CD14-positive monocyte (primary cell): ENCODE data around the gene SCUBE3. TPM values are rescaled to one million over a fixed set of nuclear protein-coding genes. Genes with fewer than 3 reads are reported as not detected.

Experiments used
- DNase-seq, 3 donors: peaks; one replicate each; pipeline ENCODE4 v3.0.0-alpha.2; 2011 to 2022
- H2AFZ ChIP-seq: 2 replicates; pipeline ENCODE4 v1.6.0; 2012; ENCODE audit warnings: mild to moderate bottlenecking, low read depth, low read length, inconsistent platforms; ENCODE audit not compliant: insufficient read depth, poor library complexity, severe bottlenecking
- H3K27ac ChIP-seq, 2 donors: 1 replicate in 1 of 2; 2 replicates in 1 of 2; pipeline ENCODE4 v1.5.1; 2012 to 2013; ENCODE audit warnings: low read length in 2 of 2, control low read depth in 1 of 2, inconsistent platforms in 1 of 2, low read depth in 1 of 2, mild to moderate bottlenecking in 1 of 2
- H3K27me3 ChIP-seq, 2 donors: one replicate each; pipeline versions ENCODE4 v1.6.0 to v1.6.1; 2011 to 2013; ENCODE audit warnings: low read length in 2 of 2; ENCODE audit not compliant: control insufficient read depth in 2 of 2, insufficient read depth in 2 of 2
- H3K36me3 ChIP-seq, 2 donors: replicated peaks in 1 of 2; 1 replicate in 1 of 2; 2 replicates in 1 of 2; pipeline versions ENCODE4 v1.5.1 to v1.6.1; 2012 to 2013; ENCODE audit warnings: low read length in 2 of 2, control low read depth in 1 of 2, inconsistent platforms in 1 of 2, mild to moderate bottlenecking in 1 of 2; ENCODE audit not compliant: insufficient read depth in 2 of 2, control insufficient read depth in 1 of 2
- H3K4me1 ChIP-seq, 2 donors: 1 replicate in 1 of 2; 2 replicates in 1 of 2; pipeline versions ENCODE4 v1.5.1 to v1.6.1; 2012 to 2013; ENCODE audit warnings: low read length in 2 of 2, control low read depth in 1 of 2, inconsistent platforms in 1 of 2, mild to moderate bottlenecking in 1 of 2, moderate library complexity in 1 of 2; ENCODE audit not compliant: insufficient read depth in 2 of 2, control insufficient read depth in 1 of 2
- H3K4me2 ChIP-seq: replicated peaks from 2 replicates; pipeline ENCODE3; 2012; ENCODE audit warnings: low read length, moderate library complexity, mild to moderate bottlenecking; ENCODE audit not compliant: poor library complexity, severe bottlenecking; ENCODE audit errors: extremely low read depth
- H3K4me3 ChIP-seq, 3 experiments: fragments of 200-600 bp in 1 of 3; sonication (generic) in 1 of 3; replicated peaks in 1 of 3; 1 replicate in 2 of 3; 2 replicates in 1 of 3; pipeline ENCODE4 v1.5.1; 2011 to 2013; ENCODE audit warnings: low read length in 3 of 3, mild to moderate bottlenecking in 3 of 3, control low read depth in 2 of 3, low read depth in 2 of 3, inconsistent platforms in 1 of 3, moderate library complexity in 1 of 3
- H3K79me2 ChIP-seq: 2 replicates; pipeline ENCODE4 v1.6.0; 2012; ENCODE audit warnings: mild to moderate bottlenecking, control low read depth, inconsistent platforms, low read length, moderate library complexity; ENCODE audit not compliant: insufficient read depth
- H3K9ac ChIP-seq: 2 replicates; pipeline ENCODE4 v1.6.0; 2017; ENCODE audit warnings: low read length, mild to moderate bottlenecking; ENCODE audit not compliant: insufficient read depth, poor library complexity, severe bottlenecking
- H3K9me3 ChIP-seq, 2 donors: replicated peaks in 1 of 2; 1 replicate in 1 of 2; 2 replicates in 1 of 2; pipeline versions ENCODE4 v1.5.1 to v1.6.1; 2012 to 2013; ENCODE audit warnings: low read length in 2 of 2, control low read depth in 1 of 2; ENCODE audit not compliant: control insufficient read depth in 1 of 2, insufficient read depth in 1 of 2
- H4K20me1 ChIP-seq: 2 replicates; pipeline ENCODE4 v1.6.0; 2012; ENCODE audit warnings: mild to moderate bottlenecking, low read length, control low read depth, moderate library complexity; ENCODE audit not compliant: insufficient read depth
- H3K27ac Mint-ChIP-seq, 7 donors: one replicate each; pipeline ENCODE4 v1.8.0; 2020; ENCODE audit warnings: mild to moderate bottlenecking in 7 of 7, mixed read lengths in 7 of 7, moderate library complexity in 6 of 7, inconsistent platforms in 2 of 7
- H3K27me3 Mint-ChIP-seq, 3 donors: one replicate each; pipeline ENCODE4 v1.8.0; 2021 to 2022; ENCODE audit warnings: low read depth in 3 of 3, mild to moderate bottlenecking in 3 of 3, mixed read lengths in 3 of 3, moderate library complexity in 3 of 3, inconsistent platforms in 1 of 3
- H3K36me3 Mint-ChIP-seq, 2 donors: one replicate each; pipeline ENCODE4 v1.8.0; 2020; ENCODE audit warnings: mixed read lengths in 2 of 2, inconsistent platforms in 1 of 2, mild to moderate bottlenecking in 1 of 2
- H3K4me1 Mint-ChIP-seq: one replicate; pipeline ENCODE4 v1.8.0; 2020; ENCODE audit warnings: mild to moderate bottlenecking, mixed read lengths
- H3K4me3 Mint-ChIP-seq, 2 donors: one replicate each; pipeline ENCODE4 v1.8.0; 2020; ENCODE audit warnings: mild to moderate bottlenecking in 2 of 2, mixed read lengths in 2 of 2, moderate library complexity in 1 of 2
- H3K9me3 Mint-ChIP-seq, 7 donors: one replicate each; pipeline ENCODE4 v1.8.0; 2020 to 2022; ENCODE audit warnings: mixed read lengths in 7 of 7, mild to moderate bottlenecking in 6 of 7, moderate library complexity in 6 of 7, inconsistent platforms in 2 of 7
- WGBS: methylation state at CpG from one replicate; pipeline ENCODE4 v1.1.5; 2013; ENCODE audit warnings: missing lambda C conversion rate; ENCODE audit not compliant: insufficient coverage; 5-methylcytosine and 5-hydroxymethylcytosine counted together
- intact Hi-C, 2 donors: fragments of 100-400 bp; cut with micrococcal nuclease; formaldehyde crosslinking; loops; one replicate each; pipeline versions ENCODE4 v1.15.0 to v1.15.1; 2023
- polyA plus RNA-seq, 3 donors: library from polyadenylated mRNA; depleted of rRNA in 1 of 3; unstranded in 2 of 3; stranded (reverse) in 1 of 3; fragments of 300-500 nt in 2 of 3; fragments of >200 nt in 1 of 3; fragmentation: Illumina TruSeq in 2 of 3; gene quantifications; 1 replicate in 2 of 3; 2 replicates in 1 of 3; pipeline ENCODE4 v1.2.3, GENCODE V29; 2012 to 2021
- TF ChIP-seq, protein P1 (sequence below): fragments of 200-600 bp; IDR thresholded peaks from one replicate; pipeline ENCODE4 v1.8.0; 2022; ENCODE audit warnings: antibody characterized with exemption, mild to moderate bottlenecking

Gene SCUBE3
- polyA plus RNA-seq, 3 donors, result not detected

DNA sequence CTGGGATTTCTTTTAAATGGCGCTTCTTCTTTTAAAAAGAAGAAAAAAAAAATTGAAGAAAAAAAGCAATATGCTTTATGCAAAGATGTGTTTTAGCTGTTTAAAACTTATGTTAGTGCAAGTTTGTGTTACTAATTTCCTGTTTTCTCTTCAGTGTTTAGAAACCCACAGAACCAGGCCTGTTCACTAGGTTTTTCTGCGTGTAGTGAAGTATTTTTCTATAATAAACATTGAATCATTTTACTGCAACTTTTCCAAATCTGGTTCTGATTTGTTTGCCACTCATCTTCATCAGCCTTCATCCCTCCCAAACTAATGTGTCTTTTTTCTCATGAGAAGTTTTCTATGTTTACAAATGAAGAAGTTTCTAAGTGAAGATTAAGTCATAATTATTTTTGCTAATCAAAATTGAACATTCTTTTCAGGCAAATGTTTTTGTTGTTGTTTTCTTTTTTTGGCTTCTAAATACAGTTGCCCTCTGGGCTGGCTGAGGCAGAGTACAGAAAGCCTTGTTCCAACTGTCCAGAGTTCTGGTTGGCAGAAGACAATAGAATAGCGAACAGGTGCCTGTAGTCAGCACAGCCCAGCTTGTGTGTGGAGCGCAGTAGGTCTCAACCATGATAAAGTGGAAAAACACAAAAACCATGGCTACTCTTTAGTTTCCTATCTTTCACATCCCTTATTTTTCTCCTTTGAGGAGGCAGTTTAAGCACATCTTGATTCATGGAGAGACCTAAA is 60.2 kb downstream of the SCUBE3 start:
- Histone ChIP-seq H3K4me1 (no peaks in the 10 kb centered on the region), H3K4me3 (no peak overlapping the region), H3K27me3 (no peaks in the 10 kb centered on the region), H3K36me3 (peaks cover 0 to 9% of the 10 kb centered on the region in 2 donors), H3K9me3 (no peaks in the 10 kb centered on the region), H2AFZ (no peak overlapping the region), H4K20me1 (peaks cover 12% of the 10 kb centered on the region), H3K79me2 (no peaks in the 10 kb centered on the region), H3K27ac (no peak overlapping the region), H3K9ac (no peak overlapping the region), H3K4me2 (no peak overlapping the region)
- H3K4me1 Mint-ChIP-seq, result peaks cover 12% of the 10 kb centered on the region
- H3K36me3 Mint-ChIP-seq, result peaks cover 8 to 15% of the 10 kb centered on the region in 2 donors
- intact Hi-C loops, result no loop called here
- H3K9me3 Mint-ChIP-seq, result peaks cover 0 to 3% (median 0%) of the 10 kb centered on the region in 7 donors
- TF ChIP-seq, protein P1, sequence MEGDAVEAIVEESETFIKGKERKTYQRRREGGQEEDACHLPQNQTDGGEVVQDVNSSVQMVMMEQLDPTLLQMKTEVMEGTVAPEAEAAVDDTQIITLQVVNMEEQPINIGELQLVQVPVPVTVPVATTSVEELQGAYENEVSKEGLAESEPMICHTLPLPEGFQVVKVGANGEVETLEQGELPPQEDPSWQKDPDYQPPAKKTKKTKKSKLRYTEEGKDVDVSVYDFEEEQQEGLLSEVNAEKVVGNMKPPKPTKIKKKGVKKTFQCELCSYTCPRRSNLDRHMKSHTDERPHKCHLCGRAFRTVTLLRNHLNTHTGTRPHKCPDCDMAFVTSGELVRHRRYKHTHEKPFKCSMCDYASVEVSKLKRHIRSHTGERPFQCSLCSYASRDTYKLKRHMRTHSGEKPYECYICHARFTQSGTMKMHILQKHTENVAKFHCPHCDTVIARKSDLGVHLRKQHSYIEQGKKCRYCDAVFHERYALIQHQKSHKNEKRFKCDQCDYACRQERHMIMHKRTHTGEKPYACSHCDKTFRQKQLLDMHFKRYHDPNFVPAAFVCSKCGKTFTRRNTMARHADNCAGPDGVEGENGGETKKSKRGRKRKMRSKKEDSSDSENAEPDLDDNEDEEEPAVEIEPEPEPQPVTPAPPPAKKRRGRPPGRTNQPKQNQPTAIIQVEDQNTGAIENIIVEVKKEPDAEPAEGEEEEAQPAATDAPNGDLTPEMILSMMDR, result no peak
- no peak overlapping the region for H3K4me3 Mint-ChIP-seq
- no CpG with 5 or more reads among the region's 4 CpGs for WGBS
- DNase-seq, result no peak
- H3K27ac Mint-ChIP-seq, result no peak overlapping the region
- no peaks in the 10 kb centered on the region for H3K27me3 Mint-ChIP-seq

DNA sequence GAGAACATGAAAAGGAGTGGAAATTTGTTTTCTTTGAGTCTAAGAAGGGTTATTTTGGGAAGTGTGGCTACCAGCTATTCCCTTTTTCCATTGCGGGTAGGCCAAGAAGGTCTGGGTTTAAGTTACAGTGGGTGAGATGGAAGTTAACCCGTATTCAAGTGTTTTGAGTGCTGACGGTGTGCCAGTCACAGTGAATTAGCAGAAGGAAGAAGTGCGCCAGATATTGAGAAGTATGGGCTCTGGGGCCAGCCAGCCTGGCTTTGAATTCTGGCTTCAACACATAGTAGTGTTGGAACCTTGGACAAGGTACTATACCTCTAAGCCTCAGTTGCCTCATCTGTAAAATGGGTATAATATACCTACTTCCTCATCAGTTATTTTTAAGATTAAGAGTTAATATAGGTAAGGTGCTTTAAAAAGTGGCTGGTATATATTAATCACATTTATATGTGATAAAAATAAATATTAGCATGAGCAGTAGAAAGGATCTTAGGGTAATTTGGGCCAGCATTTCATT is 62.0 kb downstream of the SCUBE3 start:
- peaks cover 12% of the 10 kb centered on the region for H3K4me1 Mint-ChIP-seq
- Histone ChIP-seq H2AFZ (no peak overlapping the region), H3K4me3 (no peak overlapping the region), H3K27me3 (no peaks in the 10 kb centered on the region), H4K20me1 (peaks cover 12% of the 10 kb centered on the region), H3K4me2 (no peak overlapping the region), H3K27ac (no peak overlapping the region), H3K36me3 (peaks cover 3 to 11% of the 10 kb centered on the region in 2 donors), H3K79me2 (no peaks in the 10 kb centered on the region), H3K9ac (no peak overlapping the region), H3K4me1 (no peaks in the 10 kb centered on the region), H3K9me3 (no peaks in the 10 kb centered on the region)
- WGBS, result 33% methylated on average over 3 of the region's 4 CpGs
- H3K27me3 Mint-ChIP-seq, result no peaks in the 10 kb centered on the region
- DNase-seq, result no peak
- H3K27ac Mint-ChIP-seq, result peak overlapping the region in 1 of 7 donors; percentile 63
- no peak overlapping the region for H3K4me3 Mint-ChIP-seq
- peaks cover 0 to 3% (median 0%) of the 10 kb centered on the region in 7 donors for H3K9me3 Mint-ChIP-seq
- intact Hi-C loops, result no loop called here
- TF ChIP-seq, protein P1, result no peak
- H3K36me3 Mint-ChIP-seq, result peaks cover 10 to 11% of the 10 kb centered on the region in 2 donors
